HG03175 (cell line): ENCODE data around the gene LRRC56.
A peak's percentile ranks its signal among the peaks of the same experiment; 100 is the strongest.

Experiments
- ATAC-seq: cut with Tn5 transposase; IDR thresholded peaks from one replicate; pipeline ENCODE4 v1.9.1; 2021; ENCODE audit warnings: mild to moderate bottlenecking, moderate library complexity; ENCODE audit not compliant: unreplicated experiment

The LRRC56 gene

GRCh38 chr11:556662-557256 lies 19.4 kb downstream of the LRRC56 start:
- no peak for ATAC-seq

- ATAC-seq: no peak
These were observed 20.2 kb downstream of the LRRC56 start for GRCh38 chr11:557328-558132.

DNA sequence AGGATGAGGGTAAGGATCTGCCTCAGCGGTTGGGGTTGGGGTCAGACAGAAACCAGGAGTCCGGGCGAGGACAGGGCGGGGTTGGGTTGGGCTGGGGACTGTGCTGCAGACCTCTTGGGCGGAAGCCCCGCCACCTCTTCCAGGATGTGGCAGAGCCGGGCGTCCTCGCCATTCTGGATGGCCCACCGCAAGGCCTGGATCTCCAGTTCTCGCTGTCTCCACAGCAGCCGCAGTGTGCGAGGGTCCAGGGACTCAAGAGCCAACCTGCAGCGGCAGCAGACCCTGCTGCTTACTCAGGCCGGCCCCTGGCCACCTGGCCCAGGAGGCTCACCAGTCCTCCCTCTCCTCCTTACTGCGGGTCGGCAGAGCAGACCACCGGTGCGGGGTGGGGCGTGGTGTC lies 21.2 kb downstream of the LRRC56 start:
- ATAC-seq: no peak

- no peak for ATAC-seq
These were observed 21.8 kb downstream of the LRRC56 start for GRCh38 chr11:559020-559620.

DNA sequence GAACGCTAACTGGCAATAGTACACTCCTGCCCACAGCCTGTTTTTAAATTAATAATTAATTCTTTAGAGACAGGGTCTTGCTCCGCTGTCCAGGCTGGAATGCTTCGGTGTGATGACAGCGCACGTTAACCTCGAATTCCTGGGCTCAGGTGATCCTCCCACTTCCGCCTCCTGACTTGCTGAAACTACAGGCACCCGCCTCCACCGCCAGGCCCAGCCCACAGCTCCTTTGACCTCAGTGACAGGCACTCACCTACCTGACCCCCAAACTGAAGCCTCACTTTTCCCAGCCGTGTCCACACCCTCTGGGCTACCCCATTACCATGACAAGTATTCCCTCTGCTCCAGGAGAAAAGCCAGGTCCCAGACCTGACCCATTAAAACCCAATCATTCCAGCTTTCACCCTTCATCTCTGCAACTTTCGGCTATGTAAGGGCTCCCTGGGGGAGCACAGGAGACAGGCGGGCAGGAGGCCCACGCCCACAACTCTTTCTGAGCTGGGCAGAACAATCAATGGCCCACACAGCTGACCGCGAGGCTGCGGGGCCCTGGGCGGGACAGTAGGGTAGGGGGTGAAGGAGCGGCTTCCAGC lies 22.5 kb downstream of the LRRC56 start:
- ATAC-seq: no peak

GRCh38 chr11:560305-561147 lies 23.2 kb downstream of the LRRC56 start, which contains the start of the genes LMNTD2 and RASSF7:
TSS of gene LMNTD2 (minus strand) at chr11:560738. CDS start at chr11:560716, 22 bp downstream.
TSS of gene RASSF7 (plus strand) at chr11:560970. CDS start at chr11:561769, 799 bp downstream.
- ATAC-seq: peak; percentile 82

DNA sequence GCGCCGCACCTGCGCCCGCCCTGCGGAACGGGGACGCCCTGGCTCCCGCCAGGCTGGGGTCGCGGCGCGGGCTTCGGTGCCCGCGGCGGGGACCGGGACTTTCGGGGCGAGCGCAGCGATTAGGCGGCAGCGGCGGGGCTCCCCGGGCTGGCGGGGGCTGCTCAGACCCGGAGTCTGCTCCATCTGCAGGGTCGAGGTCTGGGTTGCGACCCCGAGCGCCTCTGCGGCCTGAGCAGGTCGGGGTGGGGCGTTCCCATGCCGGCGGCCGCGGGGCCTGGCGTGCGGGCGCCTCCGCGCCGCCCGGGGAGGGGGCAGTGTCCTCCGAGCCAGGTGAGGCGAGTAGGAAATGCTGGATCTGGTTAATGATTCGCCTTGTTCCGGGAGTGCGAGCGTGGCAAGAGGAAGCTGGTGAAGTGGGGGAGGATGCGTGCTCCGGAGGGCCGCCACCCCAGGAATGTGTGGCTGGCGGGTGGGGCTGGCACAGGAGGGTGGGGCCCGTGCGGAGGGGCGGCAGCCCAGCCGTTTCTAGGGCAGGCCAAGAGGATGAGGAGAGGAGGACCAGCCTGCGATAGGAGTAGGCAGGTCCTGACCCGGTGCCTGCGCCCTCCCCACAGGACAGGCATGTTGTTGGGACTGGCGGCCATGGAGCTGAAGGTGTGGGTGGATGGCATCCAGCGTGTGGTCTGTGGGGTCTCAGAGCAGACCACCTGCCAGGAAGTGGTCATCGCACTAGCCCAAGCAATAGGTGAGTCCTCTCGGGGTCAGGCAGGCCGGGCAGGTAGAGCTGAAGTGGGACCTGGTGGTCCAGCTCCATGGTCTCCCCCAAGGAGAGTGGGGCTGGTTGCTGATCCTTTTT lies 24.0 kb downstream of the LRRC56 start:
- ATAC-seq: peak; percentile 40

GRCh38 chr11:562046-562645 lies 24.8 kb downstream of the LRRC56 start:
- no peak for ATAC-seq

- ATAC-seq: no peak
These were observed 25.9 kb downstream of the LRRC56 start for GRCh38 chr11:563066-563811.

- ATAC-seq: no peak
These were observed 26.7 kb downstream of the LRRC56 start for GRCh38 chr11:563812-564578.

DNA sequence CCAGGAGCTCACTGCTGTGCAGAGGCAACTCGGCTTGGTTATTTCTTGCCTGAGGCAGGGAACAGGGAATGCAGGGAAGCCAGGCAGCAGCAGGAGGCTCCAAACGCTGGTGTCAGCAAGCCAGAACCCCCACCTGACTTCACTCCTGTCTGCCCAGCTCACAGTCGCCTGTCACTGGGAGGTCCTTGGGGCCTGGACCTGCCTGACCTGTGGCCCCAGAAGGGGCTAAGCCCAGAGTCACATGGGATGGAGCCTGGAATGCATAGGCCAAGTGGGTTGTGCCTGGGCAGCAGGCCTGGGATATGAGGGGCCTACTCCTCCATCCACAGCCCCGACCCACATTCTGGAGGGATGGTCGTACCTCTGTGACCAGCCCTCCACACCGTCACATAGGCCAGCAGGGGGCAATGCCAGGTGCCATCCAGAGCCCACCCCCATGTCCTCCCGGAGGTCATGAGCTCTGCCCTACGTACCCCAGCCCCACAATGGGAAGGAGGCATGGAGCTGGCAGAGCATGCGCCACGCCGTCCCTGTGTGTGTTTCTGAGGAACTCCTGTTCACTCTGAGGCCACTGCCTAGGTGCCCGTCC lies 28.7 kb downstream of the LRRC56 start:
- ATAC-seq: no peak

DNA sequence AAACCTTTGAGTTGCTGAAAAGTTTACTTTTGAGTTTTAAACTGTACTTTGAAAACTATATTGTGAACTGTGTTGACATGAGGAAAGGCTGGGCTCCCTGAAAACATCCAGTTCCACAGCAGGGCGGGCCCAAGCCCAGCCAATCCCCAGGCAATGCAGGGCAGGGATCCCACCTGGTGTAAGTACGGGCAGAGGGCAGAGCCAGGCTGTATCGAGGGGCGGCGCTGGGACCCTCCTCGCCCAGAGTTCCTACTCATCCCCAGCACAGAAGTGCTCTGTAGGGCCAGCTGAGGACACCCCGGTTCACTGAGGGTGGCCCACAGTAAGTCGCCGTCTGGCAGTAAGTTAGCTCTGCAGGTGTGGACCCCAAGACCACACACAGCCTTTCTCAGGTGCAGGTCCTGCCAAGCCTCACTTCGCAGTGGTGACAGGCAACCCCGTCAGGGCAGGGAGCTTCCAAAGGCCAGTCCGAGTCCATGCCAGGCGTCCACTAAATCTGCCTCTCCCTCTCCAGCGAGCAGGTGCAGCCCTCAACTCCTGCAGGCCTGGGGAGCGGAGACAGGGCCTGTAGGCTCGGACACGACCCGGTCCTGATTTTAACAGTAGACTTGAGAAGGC lies 29.8 kb downstream of the LRRC56 start:
- no peak for ATAC-seq

DNA sequence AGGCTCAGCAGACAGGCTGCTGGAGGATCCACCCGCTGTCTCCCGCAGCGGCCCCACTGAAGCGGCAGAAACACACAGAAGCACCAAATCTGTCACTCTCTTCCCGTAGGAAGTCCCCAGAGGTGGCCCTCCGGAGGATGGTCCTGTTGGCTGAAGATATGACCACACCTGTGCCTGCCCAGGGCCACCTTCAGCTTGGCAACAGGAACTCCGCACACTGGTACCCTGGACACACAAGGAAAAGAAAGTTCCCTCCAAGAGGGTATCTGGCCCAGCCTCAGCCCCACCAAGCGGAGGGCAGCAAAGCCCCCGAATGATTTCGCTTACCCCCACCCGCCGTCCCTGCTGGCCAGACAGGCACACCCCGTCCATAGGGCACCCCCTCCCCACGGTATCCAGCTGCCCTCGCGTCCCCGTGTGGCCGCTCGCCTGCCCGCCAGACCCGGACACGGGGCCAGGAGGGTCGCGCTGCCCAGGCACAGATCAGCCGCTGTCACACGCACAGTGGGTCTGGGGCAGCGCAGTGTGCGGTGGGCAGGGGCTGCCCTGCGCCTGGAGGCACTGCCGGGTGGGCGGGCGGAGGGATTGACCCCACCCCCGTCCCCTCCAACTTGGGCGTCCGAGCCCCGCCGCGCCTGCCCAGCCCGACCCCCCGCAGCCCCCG lies 30.4 kb downstream of the LRRC56 start:
- ATAC-seq: no peak

DNA sequence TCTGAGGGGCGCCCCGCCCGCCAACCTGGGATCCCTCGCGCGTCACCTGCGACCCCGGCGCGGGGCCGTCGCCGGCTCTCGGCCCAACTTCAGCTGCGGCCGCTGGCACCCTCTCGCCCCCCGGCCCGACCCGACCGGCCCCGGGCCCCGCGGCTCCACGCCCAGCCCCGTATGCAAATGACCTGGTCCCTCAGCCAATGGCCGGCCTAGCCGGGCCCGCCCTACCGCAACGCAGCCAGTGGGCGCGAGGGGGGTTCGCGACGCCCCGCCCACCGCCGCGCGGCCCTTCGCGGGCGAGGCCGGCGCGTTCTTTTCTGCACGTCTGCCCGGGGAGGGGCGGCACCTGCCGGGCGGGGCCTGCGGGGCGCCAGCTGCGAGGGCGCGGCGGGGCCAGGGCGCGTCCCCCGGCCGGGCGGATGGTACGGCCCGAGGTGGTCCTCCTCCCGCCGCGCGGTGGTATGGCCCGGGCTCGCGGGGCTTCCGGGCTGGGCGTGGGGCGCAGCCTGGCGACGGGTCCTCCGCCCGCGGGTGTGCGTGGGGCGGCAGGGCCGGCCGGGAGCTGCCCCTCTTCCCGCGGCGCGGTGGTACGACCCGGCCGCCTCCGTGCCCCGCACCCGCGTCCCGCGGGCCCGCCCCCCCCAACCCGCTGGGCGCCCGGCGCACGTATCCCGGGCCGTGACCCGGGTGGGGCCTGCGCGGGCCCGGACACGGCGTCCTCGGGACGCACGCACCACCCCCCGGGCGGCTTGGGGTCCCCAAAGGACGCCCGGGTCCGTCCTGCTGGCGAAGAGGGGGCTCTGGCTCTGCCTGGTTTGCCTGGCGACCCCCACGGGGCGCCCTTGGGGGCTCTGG lies 31.2 kb downstream of the LRRC56 start:
- ATAC-seq: peak; percentile 94

DNA sequence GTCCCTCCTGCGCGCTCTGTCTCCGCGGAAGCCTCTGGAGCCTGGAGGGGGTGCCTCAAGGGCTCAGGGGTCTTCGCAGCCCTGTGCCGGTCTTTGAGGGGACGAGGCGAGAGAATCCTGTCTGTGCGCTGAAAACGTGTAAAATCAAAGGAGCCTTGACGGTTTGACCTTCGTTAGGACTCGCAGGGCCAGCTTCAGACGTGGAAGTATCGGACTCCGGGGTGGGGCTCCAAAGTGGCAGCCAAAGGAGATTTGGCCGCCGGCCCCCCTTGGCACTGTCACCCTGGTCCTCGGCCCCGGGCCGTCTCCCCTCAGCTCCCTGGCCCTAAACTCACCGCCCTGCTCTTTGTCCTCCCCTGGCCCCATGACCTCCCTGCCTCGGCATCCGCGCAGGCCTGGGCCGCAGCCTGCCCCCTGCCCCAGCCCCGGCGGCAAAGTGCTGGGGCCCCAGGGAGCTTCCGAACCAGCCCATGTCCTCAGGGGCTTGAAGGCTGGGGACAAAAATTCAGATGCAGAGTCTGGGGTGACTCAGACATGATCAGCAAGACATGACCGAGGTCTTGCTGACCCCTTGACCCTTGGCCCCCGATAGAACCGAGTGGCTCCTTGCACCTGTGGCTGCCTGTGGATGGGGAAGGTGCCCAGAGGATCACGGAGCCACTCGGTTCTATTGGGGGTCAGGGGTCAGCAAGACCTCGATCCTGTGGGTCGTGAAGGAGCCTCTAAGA lies 32.0 kb downstream of the LRRC56 start:
- no peak for ATAC-seq
